ENCODE results near the gene REEP1. TPM values are rescaled to one million over a fixed set of nuclear protein-coding genes. Genes with fewer than 3 reads are reported as not detected.
A peak's percentile ranks its signal among the peaks of the same experiment; 100 is the strongest.

Gene REEP1
- polyA plus RNA-seq, 4 donors, result 5.9 to 16.8 (median 8.8) TPM

GRCh38 chr2:86226070-86226469 is 111.4 kb downstream of the REEP1 start:
- WGBS, 3 donors, result 80 to 94% (median 85%) methylated on average over 4 of the region's 4 CpGs
- H3K27ac ChIP-seq (ENCODE audit: low read depth in 1 of 3, low read length in 2 of 3), result no peak overlapping the region
- peaks cover 0 to 17% (median 0%) of the 10 kb centered on the region in 3 donors for H3K4me1 ChIP-seq (ENCODE audit: control insufficient read depth in 3 of 3, insufficient read depth in 2 of 3, low read depth in 1 of 3, low read length in 2 of 3)
- H3K4me3 ChIP-seq (ENCODE audit: low read depth in 1 of 3, low read length in 3 of 3), result no peak overlapping the region
- H3K36me3 ChIP-seq (ENCODE audit: control insufficient read depth in 3 of 3, insufficient read depth in 2 of 3, low read depth in 1 of 3, low read length in 3 of 3), result peaks cover 0 to 22% (median 0%) of the 10 kb centered on the region in 3 donors
- no peaks in the 10 kb centered on the region for H3K27me3 ChIP-seq (ENCODE audit: control insufficient read depth in 3 of 3, insufficient read depth in 3 of 3, low read length in 3 of 3)
- H3K9me3 ChIP-seq (ENCODE audit: control insufficient read depth in 2 of 2, insufficient read depth in 1 of 2, low read depth in 1 of 2, low read length in 1 of 2), result no peaks in the 10 kb centered on the region
- DNase-seq (no peak), FAIRE-seq (no peak)

GRCh38 chr2:86225581-86225980 is 111.8 kb downstream of the REEP1 start:
- H3K9me3 ChIP-seq (ENCODE audit: control insufficient read depth in 2 of 2, insufficient read depth in 1 of 2, low read depth in 1 of 2, low read length in 1 of 2), result no peaks in the 10 kb centered on the region
- H3K4me1 ChIP-seq (ENCODE audit: control insufficient read depth in 3 of 3, insufficient read depth in 2 of 3, low read depth in 1 of 3, low read length in 2 of 3), result peaks cover 0 to 17% (median 0%) of the 10 kb centered on the region in 3 donors
- FAIRE-seq (no peak), DNase-seq (no peak)
- WGBS, 3 donors, result 47 to 76% (median 54%) methylated on average over 6 of the region's 6 CpGs
- no peaks in the 10 kb centered on the region for H3K27me3 ChIP-seq (ENCODE audit: control insufficient read depth in 3 of 3, insufficient read depth in 3 of 3, low read length in 3 of 3)
- H3K27ac ChIP-seq (ENCODE audit: low read depth in 1 of 3, low read length in 2 of 3), result no peak overlapping the region
- no peak overlapping the region for H3K4me3 ChIP-seq (ENCODE audit: low read depth in 1 of 3, low read length in 3 of 3)
- peaks cover 0 to 19% (median 0%) of the 10 kb centered on the region in 3 donors for H3K36me3 ChIP-seq (ENCODE audit: control insufficient read depth in 3 of 3, insufficient read depth in 2 of 3, low read depth in 1 of 3, low read length in 3 of 3)

- Histone ChIP-seq H3K27ac (ENCODE audit: low read depth in 1 of 3, low read length in 2 of 3) (peak overlapping the region in 2 of 3 donors; percentile 12 to 48), H3K9me3 (ENCODE audit: control insufficient read depth in 2 of 2, insufficient read depth in 1 of 2, low read depth in 1 of 2, low read length in 1 of 2) (no peaks in the 10 kb centered on the region), H3K4me1 (ENCODE audit: control insufficient read depth in 3 of 3, insufficient read depth in 2 of 3, low read depth in 1 of 3, low read length in 2 of 3) (peaks cover 0 to 17% (median 0%) of the 10 kb centered on the region in 3 donors), H3K27me3 (ENCODE audit: control insufficient read depth in 3 of 3, insufficient read depth in 3 of 3, low read length in 3 of 3) (no peaks in the 10 kb centered on the region), H3K36me3 (ENCODE audit: control insufficient read depth in 3 of 3, insufficient read depth in 2 of 3, low read depth in 1 of 3, low read length in 3 of 3) (peaks cover 0 to 12% (median 0%) of the 10 kb centered on the region in 3 donors), H3K4me3 (ENCODE audit: low read depth in 1 of 3, low read length in 3 of 3) (no peak overlapping the region)
- FAIRE-seq (no peak), DNase-seq (no peak)
- WGBS, 3 donors, result 84 to 94% (median 92%) methylated on average over 9 of the region's 9 CpGs
Observed at GRCh38 chr2:86224645-86225355, 112.6 kb downstream of the REEP1 start.

GRCh38 chr2:86223927-86224560 is 113.4 kb downstream of the REEP1 start:
- peaks cover 0 to 12% (median 0%) of the 10 kb centered on the region in 3 donors for H3K36me3 ChIP-seq (ENCODE audit: control insufficient read depth in 3 of 3, insufficient read depth in 2 of 3, low read depth in 1 of 3, low read length in 3 of 3)
- H3K27ac ChIP-seq (ENCODE audit: low read depth in 1 of 3, low read length in 2 of 3), result peak overlapping the region in 1 of 3 donors; percentile 48
- H3K4me3 ChIP-seq (ENCODE audit: low read depth in 1 of 3, low read length in 3 of 3), result no peak overlapping the region
- peaks cover 0 to 13% (median 0%) of the 10 kb centered on the region in 3 donors for H3K4me1 ChIP-seq (ENCODE audit: control insufficient read depth in 3 of 3, insufficient read depth in 2 of 3, low read depth in 1 of 3, low read length in 2 of 3)
- no peaks in the 10 kb centered on the region for H3K27me3 ChIP-seq (ENCODE audit: control insufficient read depth in 3 of 3, insufficient read depth in 3 of 3, low read length in 3 of 3)
- DNase-seq (no peak), FAIRE-seq (no peak)
- WGBS, 3 donors, result 82 to 98% (median 84%) methylated on average over 2 of the region's 2 CpGs
- no peaks in the 10 kb centered on the region for H3K9me3 ChIP-seq (ENCODE audit: control insufficient read depth in 2 of 2, insufficient read depth in 1 of 2, low read depth in 1 of 2, low read length in 1 of 2)

- DNase-seq, result no peak
- WGBS, 3 donors, result 50 to 65% (median 60%) methylated on average over 8 of the region's 8 CpGs
Observed at GRCh38 chr2:86223140-86223926, 114.1 kb downstream of the REEP1 start.

GRCh38 chr2:86221066-86221684 is 116.3 kb downstream of the REEP1 start:
- H3K4me1 ChIP-seq (ENCODE audit: control insufficient read depth in 3 of 3, insufficient read depth in 2 of 3, low read depth in 1 of 3, low read length in 2 of 3), result peaks cover 0 to 20% (median 0%) of the 10 kb centered on the region in 3 donors
- H3K27ac ChIP-seq (ENCODE audit: low read depth in 1 of 3, low read length in 2 of 3), result no peak overlapping the region

More at GRCh38 chr2:86223140-86223926, 114.1 kb downstream of the REEP1 start:
- Histone ChIP-seq H3K4me3 (ENCODE audit: low read depth in 1 of 3, low read length in 3 of 3) (no peak overlapping the region), H3K4me1 (ENCODE audit: control insufficient read depth in 3 of 3, insufficient read depth in 2 of 3, low read depth in 1 of 3, low read length in 2 of 3) (peaks cover 0 to 10% (median 0%) of the 10 kb centered on the region in 3 donors), H3K27me3 (ENCODE audit: control insufficient read depth in 3 of 3, insufficient read depth in 3 of 3, low read length in 3 of 3) (no peaks in the 10 kb centered on the region), H3K27ac (ENCODE audit: low read depth in 1 of 3, low read length in 2 of 3) (peak overlapping the region in 1 of 3 donors; percentile 55), H3K9me3 (ENCODE audit: control insufficient read depth in 2 of 2, insufficient read depth in 1 of 2, low read depth in 1 of 2, low read length in 1 of 2) (peaks cover 0 to under 1% of the 10 kb centered on the region in 2 donors), H3K36me3 (ENCODE audit: control insufficient read depth in 3 of 3, insufficient read depth in 2 of 3, low read depth in 1 of 3, low read length in 3 of 3) (peaks cover 0 to 12% (median 0%) of the 10 kb centered on the region in 3 donors)
- no peak for FAIRE-seq

GRCh38 chr2:86219896-86220295 is 117.5 kb downstream of the REEP1 start:
- Histone ChIP-seq H3K27me3 (ENCODE audit: control insufficient read depth in 3 of 3, insufficient read depth in 3 of 3, low read length in 3 of 3) (no peaks in the 10 kb centered on the region), H3K36me3 (ENCODE audit: control insufficient read depth in 3 of 3, insufficient read depth in 2 of 3, low read depth in 1 of 3, low read length in 3 of 3) (peaks cover 0 to 3% (median 0%) of the 10 kb centered on the region in 3 donors), H3K4me1 (ENCODE audit: control insufficient read depth in 3 of 3, insufficient read depth in 2 of 3, low read depth in 1 of 3, low read length in 2 of 3) (peaks cover 0 to 31% (median 0%) of the 10 kb centered on the region in 3 donors), H3K9me3 (ENCODE audit: control insufficient read depth in 2 of 2, insufficient read depth in 1 of 2, low read depth in 1 of 2, low read length in 1 of 2) (peaks cover 0 to 3% of the 10 kb centered on the region in 2 donors), H3K4me3 (ENCODE audit: low read depth in 1 of 3, low read length in 3 of 3) (no peak overlapping the region), H3K27ac (ENCODE audit: low read depth in 1 of 3, low read length in 2 of 3) (no peak overlapping the region)
- DNase-seq (no peak), FAIRE-seq (no peak)
- WGBS, 3 donors, result 78 to 92% (median 87%) methylated on average over 5 of the region's 5 CpGs

More at GRCh38 chr2:86221066-86221684, 116.3 kb downstream of the REEP1 start:
- H3K4me3 ChIP-seq (ENCODE audit: low read depth in 1 of 3, low read length in 3 of 3), result no peak overlapping the region
- WGBS, 3 donors, result 40 to 72% (median 61%) methylated on average over 5 of the region's 5 CpGs
- FAIRE-seq (no peak), DNase-seq (peak in 1 of 2 donors; percentile 55)
- H3K9me3 ChIP-seq (ENCODE audit: control insufficient read depth in 2 of 2, insufficient read depth in 1 of 2, low read depth in 1 of 2, low read length in 1 of 2), result peaks cover 0 to 3% of the 10 kb centered on the region in 2 donors
- H3K27me3 ChIP-seq (ENCODE audit: control insufficient read depth in 3 of 3, insufficient read depth in 3 of 3, low read length in 3 of 3), result no peaks in the 10 kb centered on the region
- peaks cover 0 to 5% (median 0%) of the 10 kb centered on the region in 3 donors for H3K36me3 ChIP-seq (ENCODE audit: control insufficient read depth in 3 of 3, insufficient read depth in 2 of 3, low read depth in 1 of 3, low read length in 3 of 3)

GRCh38 chr2:86218124-86218523 is 119.3 kb downstream of the REEP1 start:
- DNase-seq, result no peak
- Histone ChIP-seq H3K4me3 (ENCODE audit: low read depth in 1 of 3, low read length in 3 of 3) (no peak overlapping the region), H3K9me3 (ENCODE audit: control insufficient read depth in 2 of 2, insufficient read depth in 1 of 2, low read depth in 1 of 2, low read length in 1 of 2) (peaks cover 0 to 3% of the 10 kb centered on the region in 2 donors), H3K36me3 (ENCODE audit: control insufficient read depth in 3 of 3, insufficient read depth in 2 of 3, low read depth in 1 of 3, low read length in 3 of 3) (no peaks in the 10 kb centered on the region), H3K27ac (ENCODE audit: low read depth in 1 of 3, low read length in 2 of 3) (no peak overlapping the region), H3K27me3 (ENCODE audit: control insufficient read depth in 3 of 3, insufficient read depth in 3 of 3, low read length in 3 of 3) (no peaks in the 10 kb centered on the region), H3K4me1 (ENCODE audit: control insufficient read depth in 3 of 3, insufficient read depth in 2 of 3, low read depth in 1 of 3, low read length in 2 of 3) (peaks cover 0 to 38% (median 0%) of the 10 kb centered on the region in 3 donors)
- no peak for FAIRE-seq
- 81 to 85% (median 81%) methylated on average over 4 of the region's 4 CpGs for WGBS, 3 donors

Measured in small intestine (tissue), 7 donors.